Activated gamma-delta T cell treated with Interleukin-2 at 50 U/mL for 16 hours (primary cell): ENCODE data around the gene NLGN1.

ENCODE experiments used
- DNase-seq: peaks from one replicate; pipeline ENCODE4 v3.0.0-alpha.2; 2020

Gene NLGN1

GRCh38 chr3:173921732-173922131 is 524.2 kb downstream of the NLGN1 start:
- no peak for DNase-seq

- DNase-seq = no peak
These were observed 525.7 kb downstream of the NLGN1 start for GRCh38 chr3:173923204-173923603.

GRCh38 chr3:173930251-173930650 is 532.7 kb downstream of the NLGN1 start:
- no peak for DNase-seq

GRCh38 chr3:173932624-173933023 is 535.1 kb downstream of the NLGN1 start:
- DNase-seq = no peak

GRCh38 chr3:173933113-173933512 is 535.6 kb downstream of the NLGN1 start:
- DNase-seq = no peak

GRCh38 chr3:173936316-173936715 is 538.8 kb downstream of the NLGN1 start:
- no peak for DNase-seq

- no peak for DNase-seq
These were observed 540.6 kb downstream of the NLGN1 start for GRCh38 chr3:173938159-173938558.

GRCh38 chr3:173938616-173939015 is 541.1 kb downstream of the NLGN1 start:
- no peak for DNase-seq

- no peak for DNase-seq
These were observed 541.8 kb downstream of the NLGN1 start for GRCh38 chr3:173939331-173939730.

- DNase-seq = no peak
These were observed 545.7 kb downstream of the NLGN1 start for GRCh38 chr3:173943264-173943663.

GRCh38 chr3:173945170-173945569 is 547.6 kb downstream of the NLGN1 start:
- no peak for DNase-seq

GRCh38 chr3:173945806-173946205 is 548.3 kb downstream of the NLGN1 start:
- no peak for DNase-seq

GRCh38 chr3:173954647-173955046 is 557.1 kb downstream of the NLGN1 start:
- no peak for DNase-seq

- no peak for DNase-seq
These were observed 560.1 kb downstream of the NLGN1 start for GRCh38 chr3:173957646-173958045.

GRCh38 chr3:173958805-173959204 is 561.3 kb downstream of the NLGN1 start:
- DNase-seq = no peak

GRCh38 chr3:173970281-173970680 is 572.7 kb downstream of the NLGN1 start:
- no peak for DNase-seq

GRCh38 chr3:173976281-173976680 is 578.7 kb downstream of the NLGN1 start:
- DNase-seq = no peak

GRCh38 chr3:173977747-173978146 is 580.2 kb downstream of the NLGN1 start:
- DNase-seq = no peak

- DNase-seq = no peak
These were observed 585.8 kb downstream of the NLGN1 start for GRCh38 chr3:173983343-173983742.

GRCh38 chr3:173986861-173987410 is 589.4 kb downstream of the NLGN1 start:
- no peak for DNase-seq

- DNase-seq = no peak
These were observed 591.4 kb downstream of the NLGN1 start for GRCh38 chr3:173988909-173989308.

- no peak for DNase-seq
These were observed 594.9 kb downstream of the NLGN1 start for GRCh38 chr3:173992416-173992815.

GRCh38 chr3:173993299-173993698 is 595.8 kb downstream of the NLGN1 start:
- no peak for DNase-seq

- DNase-seq = no peak
These were observed 603.1 kb downstream of the NLGN1 start for GRCh38 chr3:174000675-174001074.

- DNase-seq = no peak
These were observed 605.0 kb downstream of the NLGN1 start for GRCh38 chr3:174002543-174002942.

- no peak for DNase-seq
These were observed 613.4 kb downstream of the NLGN1 start for GRCh38 chr3:174010907-174011306.
